ENCODE measurements around the gene CDH4.

The CDH4 gene

GRCh38 chr20:61810066-61810737 lies 558.1 kb downstream of the CDH4 start:
- Histone ChIP-seq H3K4me3 (ENCODE audit: low read length) (no peak overlapping the region), H3K27ac (ENCODE audit: low read depth, low read length) (no peak overlapping the region), H3K9ac (ENCODE audit: low read length) (no peak overlapping the region), H3K4me1 (ENCODE audit: control insufficient read depth, insufficient read depth, low read length) (no peaks in the 10 kb centered on the region), H3K27me3 (ENCODE audit: control insufficient read depth, insufficient read depth, low read length) (no peaks in the 10 kb centered on the region), H3K36me3 (ENCODE audit: control insufficient read depth, insufficient read depth, low read length) (no peaks in the 10 kb centered on the region)

- no peak overlapping the region for H3K4me3 ChIP-seq (ENCODE audit: low read length)
- H3K9ac ChIP-seq (ENCODE audit: low read length) = no peak overlapping the region
- no peak overlapping the region for H3K27ac ChIP-seq (ENCODE audit: low read depth, low read length)
- H3K27me3 ChIP-seq (ENCODE audit: control insufficient read depth, insufficient read depth, low read length) = no peaks in the 10 kb centered on the region
- no peaks in the 10 kb centered on the region for H3K4me1 ChIP-seq (ENCODE audit: control insufficient read depth, insufficient read depth, low read length)
- H3K36me3 ChIP-seq (ENCODE audit: control insufficient read depth, insufficient read depth, low read length) = no peaks in the 10 kb centered on the region
These were observed 558.7 kb downstream of the CDH4 start for GRCh38 chr20:61810738-61811135.

GRCh38 chr20:61811166-61811565 lies 559.1 kb downstream of the CDH4 start:
- Histone ChIP-seq H3K9ac (ENCODE audit: low read length) (no peak overlapping the region), H3K36me3 (ENCODE audit: control insufficient read depth, insufficient read depth, low read length) (no peaks in the 10 kb centered on the region), H3K4me3 (ENCODE audit: low read length) (no peak overlapping the region), H3K27ac (ENCODE audit: low read depth, low read length) (no peak overlapping the region), H3K27me3 (ENCODE audit: control insufficient read depth, insufficient read depth, low read length) (no peaks in the 10 kb centered on the region), H3K4me1 (ENCODE audit: control insufficient read depth, insufficient read depth, low read length) (no peaks in the 10 kb centered on the region)

GRCh38 chr20:61812121-61812844 lies 560.2 kb downstream of the CDH4 start:
- Histone ChIP-seq H3K9ac (ENCODE audit: low read length) (no peak overlapping the region), H3K4me3 (ENCODE audit: low read length) (no peak overlapping the region), H3K27ac (ENCODE audit: low read depth, low read length) (no peak overlapping the region), H3K36me3 (ENCODE audit: control insufficient read depth, insufficient read depth, low read length) (no peaks in the 10 kb centered on the region), H3K4me1 (ENCODE audit: control insufficient read depth, insufficient read depth, low read length) (no peaks in the 10 kb centered on the region), H3K27me3 (ENCODE audit: control insufficient read depth, insufficient read depth, low read length) (no peaks in the 10 kb centered on the region)

- H3K9ac ChIP-seq (ENCODE audit: low read length) = no peak overlapping the region
- H3K4me3 ChIP-seq (ENCODE audit: low read length) = no peak overlapping the region
- no peaks in the 10 kb centered on the region for H3K4me1 ChIP-seq (ENCODE audit: control insufficient read depth, insufficient read depth, low read length)
- no peak overlapping the region for H3K27ac ChIP-seq (ENCODE audit: low read depth, low read length)
- H3K36me3 ChIP-seq (ENCODE audit: control insufficient read depth, insufficient read depth, low read length) = no peaks in the 10 kb centered on the region
- no peaks in the 10 kb centered on the region for H3K27me3 ChIP-seq (ENCODE audit: control insufficient read depth, insufficient read depth, low read length)
These were observed 560.9 kb downstream of the CDH4 start for GRCh38 chr20:61812845-61813485.

- Histone ChIP-seq H3K27ac (ENCODE audit: low read depth, low read length) (no peak overlapping the region), H3K9ac (ENCODE audit: low read length) (no peak overlapping the region), H3K27me3 (ENCODE audit: control insufficient read depth, insufficient read depth, low read length) (no peaks in the 10 kb centered on the region), H3K4me1 (ENCODE audit: control insufficient read depth, insufficient read depth, low read length) (no peaks in the 10 kb centered on the region), H3K4me3 (ENCODE audit: low read length) (no peak overlapping the region), H3K36me3 (ENCODE audit: control insufficient read depth, insufficient read depth, low read length) (no peaks in the 10 kb centered on the region)
These were observed 561.7 kb downstream of the CDH4 start for GRCh38 chr20:61813791-61814190.

- Histone ChIP-seq H3K36me3 (ENCODE audit: control insufficient read depth, insufficient read depth, low read length) (no peaks in the 10 kb centered on the region), H3K4me1 (ENCODE audit: control insufficient read depth, insufficient read depth, low read length) (no peaks in the 10 kb centered on the region), H3K27ac (ENCODE audit: low read depth, low read length) (no peak overlapping the region), H3K27me3 (ENCODE audit: control insufficient read depth, insufficient read depth, low read length) (no peaks in the 10 kb centered on the region), H3K9ac (ENCODE audit: low read length) (no peak overlapping the region), H3K4me3 (ENCODE audit: low read length) (no peak overlapping the region)
These were observed 562.2 kb downstream of the CDH4 start for GRCh38 chr20:61814244-61814643.

GRCh38 chr20:61814726-61815125 lies 562.7 kb downstream of the CDH4 start:
- H3K4me3 ChIP-seq (ENCODE audit: low read length) = no peak overlapping the region
- no peaks in the 10 kb centered on the region for H3K36me3 ChIP-seq (ENCODE audit: control insufficient read depth, insufficient read depth, low read length)
- H3K9ac ChIP-seq (ENCODE audit: low read length) = no peak overlapping the region
- H3K4me1 ChIP-seq (ENCODE audit: control insufficient read depth, insufficient read depth, low read length) = no peaks in the 10 kb centered on the region
- H3K27ac ChIP-seq (ENCODE audit: low read depth, low read length) = no peak overlapping the region
- H3K27me3 ChIP-seq (ENCODE audit: control insufficient read depth, insufficient read depth, low read length) = no peaks in the 10 kb centered on the region

- Histone ChIP-seq H3K4me3 (ENCODE audit: low read length) (no peak overlapping the region), H3K27me3 (ENCODE audit: control insufficient read depth, insufficient read depth, low read length) (no peaks in the 10 kb centered on the region), H3K4me1 (ENCODE audit: control insufficient read depth, insufficient read depth, low read length) (no peaks in the 10 kb centered on the region), H3K27ac (ENCODE audit: low read depth, low read length) (no peak overlapping the region), H3K36me3 (ENCODE audit: control insufficient read depth, insufficient read depth, low read length) (no peaks in the 10 kb centered on the region), H3K9ac (ENCODE audit: low read length) (no peak overlapping the region)
These were observed 563.1 kb downstream of the CDH4 start for GRCh38 chr20:61815176-61815575.

- H3K27ac ChIP-seq (ENCODE audit: low read depth, low read length) = no peak overlapping the region
- H3K4me3 ChIP-seq (ENCODE audit: low read length) = no peak overlapping the region
- no peak overlapping the region for H3K9ac ChIP-seq (ENCODE audit: low read length)
- no peaks in the 10 kb centered on the region for H3K36me3 ChIP-seq (ENCODE audit: control insufficient read depth, insufficient read depth, low read length)
- no peaks in the 10 kb centered on the region for H3K4me1 ChIP-seq (ENCODE audit: control insufficient read depth, insufficient read depth, low read length)
- no peaks in the 10 kb centered on the region for H3K27me3 ChIP-seq (ENCODE audit: control insufficient read depth, insufficient read depth, low read length)
These were observed 563.6 kb downstream of the CDH4 start for GRCh38 chr20:61815678-61816077.

GRCh38 chr20:61816606-61817460 lies 564.8 kb downstream of the CDH4 start:
- H3K9ac ChIP-seq (ENCODE audit: low read length) = no peak overlapping the region
- no peak overlapping the region for H3K4me3 ChIP-seq (ENCODE audit: low read length)
- H3K36me3 ChIP-seq (ENCODE audit: control insufficient read depth, insufficient read depth, low read length) = no peaks in the 10 kb centered on the region
- no peaks in the 10 kb centered on the region for H3K27me3 ChIP-seq (ENCODE audit: control insufficient read depth, insufficient read depth, low read length)
- no peaks in the 10 kb centered on the region for H3K4me1 ChIP-seq (ENCODE audit: control insufficient read depth, insufficient read depth, low read length)
- H3K27ac ChIP-seq (ENCODE audit: low read depth, low read length) = no peak overlapping the region

- Histone ChIP-seq H3K27me3 (ENCODE audit: control insufficient read depth, insufficient read depth, low read length) (no peaks in the 10 kb centered on the region), H3K9ac (ENCODE audit: low read length) (no peak overlapping the region), H3K4me1 (ENCODE audit: control insufficient read depth, insufficient read depth, low read length) (no peaks in the 10 kb centered on the region), H3K27ac (ENCODE audit: low read depth, low read length) (no peak overlapping the region), H3K4me3 (ENCODE audit: low read length) (no peak overlapping the region), H3K36me3 (ENCODE audit: control insufficient read depth, insufficient read depth, low read length) (no peaks in the 10 kb centered on the region)
These were observed 565.5 kb downstream of the CDH4 start for GRCh38 chr20:61817575-61817974.
